RPMI7951 (cell line): ENCODE results near the gene SLC16A10. TPM values are rescaled to one million over a fixed set of nuclear protein-coding genes. Genes with fewer than 3 reads are reported as not detected.
"Not testable (repeated sequence)": the region's sequence is repeated elsewhere in the genome, so short reads cannot be mapped to it uniquely, and the experiment has no call there.

Source experiments
- DNase-seq: peaks from one replicate; pipeline ENCODE4 v3.0.0-alpha.2; 2012; ENCODE audit warnings: low read depth
- total RNA-seq: library from RNA; depleted of rRNA; stranded (reverse); fragments of >200 nt; shearing (Covaris generic); gene quantifications from 2 replicates; pipeline ENCODE4 v1.2.3, GENCODE V29; 2014

Gene SLC16A10
- total RNA-seq, 1 experiment from 2014 or later: not detected

GRCh38 chr6:111185954-111186353 is 98.7 kb downstream of the SLC16A10 start:
- no peak for DNase-seq

DNA sequence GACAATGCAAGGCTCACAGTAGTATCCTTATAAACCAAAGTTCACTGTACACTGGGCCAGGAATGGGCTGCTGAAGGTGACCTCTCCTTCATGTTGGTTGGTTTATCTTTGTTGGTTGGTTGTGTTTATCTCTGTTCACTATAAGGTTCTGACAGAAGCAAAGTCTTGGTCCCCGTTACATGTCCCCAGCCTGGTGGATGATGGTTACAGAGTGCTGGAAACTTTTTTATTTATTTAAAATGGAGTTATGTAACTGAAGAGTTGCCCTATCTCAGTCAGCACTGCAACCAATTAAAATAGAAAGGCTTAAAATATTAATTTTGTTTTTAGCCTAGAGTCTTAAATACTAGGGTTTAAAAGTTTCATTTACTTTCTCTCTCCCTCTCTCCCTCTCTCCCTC is 100.6 kb downstream of the SLC16A10 start:
- no peak for DNase-seq

GRCh38 chr6:111189666-111190210 is 102.4 kb downstream of the SLC16A10 start:
- DNase-seq: not testable (repeated sequence)

DNA sequence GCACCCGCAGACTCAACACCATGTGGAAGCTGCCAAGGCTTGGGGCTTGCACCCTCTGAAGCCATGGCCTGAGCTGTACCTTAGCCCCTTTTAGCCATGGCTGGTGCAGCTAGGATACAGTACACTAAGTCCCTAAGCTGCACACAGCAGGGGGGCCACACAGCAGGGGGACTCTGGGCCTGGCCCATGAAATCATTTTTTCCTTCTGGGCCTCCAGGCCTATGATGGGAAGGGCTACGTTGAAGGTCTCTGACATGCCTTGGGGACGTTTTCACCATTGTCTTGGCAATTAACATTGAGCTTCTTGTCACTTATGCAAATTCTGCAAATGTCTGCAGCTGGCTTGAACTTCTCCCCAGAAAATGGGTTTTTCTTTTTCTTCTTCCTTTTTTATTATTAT is 103.3 kb downstream of the SLC16A10 start:
- DNase-seq: no peak

DNA sequence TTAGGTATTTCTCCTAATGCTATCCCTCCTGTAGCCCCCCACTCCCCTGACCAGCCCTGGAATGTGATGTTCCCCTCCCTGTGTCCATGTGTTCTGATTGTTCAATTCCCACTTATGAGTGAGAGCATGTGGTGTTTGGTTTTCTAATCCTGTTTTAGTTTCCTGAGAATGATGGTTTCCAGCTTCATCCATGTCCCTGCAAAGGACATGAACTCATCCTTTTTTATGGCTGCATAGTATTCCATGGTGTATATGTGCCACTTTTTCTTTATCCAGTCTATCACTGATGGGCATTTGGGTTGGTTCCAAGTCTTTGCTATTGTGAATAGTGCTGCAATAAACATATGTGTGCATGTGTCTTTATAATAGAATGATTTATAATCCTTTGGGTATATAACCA is 103.8 kb downstream of the SLC16A10 start:
- not testable (repeated sequence) for DNase-seq

DNA sequence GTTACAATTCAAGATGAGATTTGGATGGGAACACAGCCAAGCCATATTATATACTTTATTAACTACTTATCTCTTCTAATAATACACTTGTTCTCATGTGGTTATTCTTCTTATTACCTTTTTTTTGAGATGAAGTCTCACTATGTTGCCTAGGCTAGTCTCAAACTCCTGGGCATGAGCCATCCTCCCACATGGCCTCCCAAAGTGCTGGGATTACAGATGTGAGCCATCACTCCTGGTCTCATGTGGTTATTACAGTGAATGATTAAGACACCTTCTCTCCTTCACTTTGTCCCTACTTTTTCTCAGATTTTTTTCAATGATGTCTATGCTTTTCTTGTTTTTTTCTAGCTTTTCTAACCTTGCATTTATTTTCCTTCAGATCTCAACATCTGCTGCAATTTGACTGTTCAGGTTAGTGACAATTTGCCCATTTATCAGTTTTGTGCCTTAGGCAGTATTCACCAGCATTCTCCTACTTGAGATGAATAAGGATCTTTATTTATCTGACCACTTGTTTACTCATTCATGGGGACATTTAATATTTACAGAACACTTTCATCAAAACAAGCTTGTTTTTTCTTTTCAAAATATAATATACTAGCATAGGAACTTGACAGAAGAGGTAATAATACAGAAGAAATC is 105.7 kb downstream of the SLC16A10 start:
- no peak for DNase-seq

DNA sequence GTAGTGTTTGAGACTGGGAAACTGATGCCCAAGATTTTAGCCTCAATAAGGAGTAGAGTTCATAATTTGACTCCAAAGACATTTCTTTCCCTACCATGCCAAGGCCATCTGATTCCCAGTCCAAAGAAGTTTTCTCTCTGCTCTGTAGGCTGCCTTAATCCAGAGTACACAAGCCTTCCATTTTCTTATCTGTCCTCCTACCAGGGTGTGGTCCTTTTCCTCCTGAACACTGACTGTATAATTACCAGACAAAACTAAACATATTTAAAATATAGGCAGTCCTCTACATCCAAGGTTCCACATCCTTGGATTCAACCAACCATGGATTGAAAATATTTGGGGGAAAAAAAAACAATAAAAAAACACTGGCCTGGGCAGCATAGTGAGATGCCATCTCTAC is 108.4 kb downstream of the SLC16A10 start:
- no peak for DNase-seq

- no peak for DNase-seq
Measured at GRCh38 chr6:111198841-111199240, 111.5 kb downstream of the SLC16A10 start.

- DNase-seq: no peak
Measured at GRCh38 chr6:111199935-111200334, 112.6 kb downstream of the SLC16A10 start.

- no peak for DNase-seq
Measured at GRCh38 chr6:111200350-111201243, 113.3 kb downstream of the SLC16A10 start.

DNA sequence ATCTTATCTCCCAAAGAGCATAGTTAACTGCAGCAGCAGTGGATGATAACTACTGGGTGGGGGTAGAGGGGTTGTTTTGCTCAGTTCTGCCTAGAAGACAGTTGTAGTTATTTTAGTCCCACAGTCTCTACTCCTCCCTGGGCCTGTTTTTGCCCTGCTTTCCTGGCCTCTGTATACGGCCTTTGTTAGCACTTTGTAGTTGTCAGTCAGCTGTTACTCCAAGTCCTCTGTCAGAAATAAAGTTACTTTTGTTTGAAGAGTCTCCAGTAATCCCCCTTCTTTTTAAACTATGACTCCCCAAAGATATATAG is 113.9 kb downstream of the SLC16A10 start:
- no peak for DNase-seq

- DNase-seq: no peak
Measured at GRCh38 chr6:111201764-111202163, 114.5 kb downstream of the SLC16A10 start.

GRCh38 chr6:111203539-111203938 is 116.2 kb downstream of the SLC16A10 start:
- DNase-seq: not testable (repeated sequence)

GRCh38 chr6:111204305-111204704 is 117.0 kb downstream of the SLC16A10 start:
- DNase-seq: no peak

DNA sequence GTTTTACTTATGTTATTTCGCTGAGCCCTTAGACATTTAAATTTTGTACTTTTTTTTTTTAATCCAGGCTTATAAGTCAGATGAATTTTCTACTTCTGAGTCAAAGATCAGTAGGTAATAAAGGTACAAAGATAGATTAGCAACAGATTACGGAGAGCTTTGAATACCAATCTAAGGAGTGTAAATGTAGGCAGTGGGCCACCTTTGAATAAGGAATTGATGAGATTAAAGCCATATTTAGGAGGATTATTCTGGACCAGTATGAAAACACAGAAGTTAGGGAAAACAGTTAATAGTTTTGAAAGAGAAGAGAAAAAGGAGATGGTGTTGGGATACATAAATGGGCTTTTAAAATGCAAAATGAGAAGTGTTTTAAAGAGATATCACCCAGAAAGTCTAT is 117.6 kb downstream of the SLC16A10 start:
- no peak for DNase-seq

DNA sequence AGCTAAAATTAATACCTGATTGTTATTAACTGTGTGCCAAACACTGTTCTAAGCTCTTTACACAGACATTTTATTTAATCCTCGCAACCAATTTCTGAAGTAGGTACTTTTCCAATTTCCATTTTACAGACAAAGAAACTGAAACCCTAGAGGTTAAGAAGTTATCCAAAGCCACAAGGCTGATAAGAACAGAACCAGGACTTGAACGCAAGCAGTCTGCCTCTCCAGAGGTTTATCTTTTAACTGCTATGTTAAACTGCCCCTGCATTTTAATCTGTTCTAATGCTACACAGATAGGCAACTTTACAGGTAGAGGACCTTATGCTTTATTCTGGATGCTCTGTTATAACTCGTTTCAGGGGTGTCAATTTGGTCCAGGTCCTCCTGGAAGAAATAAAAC is 118.2 kb downstream of the SLC16A10 start:
- no peak for DNase-seq

DNA sequence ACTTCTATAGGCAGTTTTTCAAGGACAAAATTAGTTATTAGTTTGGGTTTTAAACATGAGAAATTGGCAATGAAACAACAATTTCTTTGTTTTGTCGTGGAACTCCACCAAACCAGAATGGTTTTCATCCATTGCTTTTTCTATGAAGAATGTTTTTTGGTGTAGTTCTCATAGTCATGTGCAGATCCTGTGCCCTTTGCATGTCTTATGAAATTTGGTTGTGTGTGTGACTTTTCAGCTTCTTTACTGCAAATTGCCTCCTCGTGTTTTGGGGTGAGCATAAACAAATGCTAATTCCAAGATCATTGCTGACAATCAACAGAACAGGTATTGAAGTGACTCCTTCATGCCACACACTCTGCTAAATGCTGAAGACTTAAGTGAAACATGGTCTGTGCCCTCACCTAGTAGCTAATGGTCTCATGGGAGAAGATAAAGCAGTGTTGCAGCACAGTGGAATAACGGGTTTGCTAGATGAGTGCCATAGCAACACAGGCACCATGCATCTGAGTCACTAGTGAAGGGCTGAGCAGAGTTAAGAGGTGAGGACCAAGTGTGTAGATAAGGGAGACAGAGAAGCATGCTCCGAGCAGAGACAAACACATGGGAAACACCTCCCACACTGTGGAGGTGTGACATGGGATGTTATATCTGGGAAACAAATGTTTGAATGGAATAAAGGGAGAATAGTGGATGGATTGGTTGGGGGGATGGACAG is 120.0 kb downstream of the SLC16A10 start:
- DNase-seq: no peak

GRCh38 chr6:111208933-111209332 is 121.6 kb downstream of the SLC16A10 start:
- no peak for DNase-seq

DNA sequence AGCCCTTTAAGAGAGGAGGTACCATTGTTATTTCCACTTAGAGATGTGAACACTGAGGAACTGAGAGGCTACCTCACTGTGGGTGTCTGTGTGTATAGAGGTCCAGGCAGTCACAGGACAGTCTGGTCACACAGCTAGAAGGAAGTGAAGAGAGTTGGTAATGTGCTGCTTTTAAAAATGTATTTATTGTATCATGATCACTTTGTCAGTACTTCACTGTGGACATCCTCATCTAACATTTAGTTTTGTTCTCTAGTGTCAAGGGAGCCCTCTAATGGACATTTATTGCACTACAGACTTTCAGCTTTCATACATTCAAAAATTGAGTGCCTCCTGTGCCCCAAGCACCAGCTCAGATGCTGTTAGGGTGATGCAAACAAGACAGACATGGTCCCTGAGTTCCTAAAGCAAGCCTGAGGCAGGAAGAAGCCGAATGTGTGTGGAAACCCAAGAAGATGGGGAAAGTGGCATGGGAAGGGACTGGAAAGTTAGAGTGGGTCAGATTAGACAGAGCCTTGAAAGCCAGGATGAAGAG is 123.0 kb downstream of the SLC16A10 start:
- DNase-seq: peak; percentile 55

DNA sequence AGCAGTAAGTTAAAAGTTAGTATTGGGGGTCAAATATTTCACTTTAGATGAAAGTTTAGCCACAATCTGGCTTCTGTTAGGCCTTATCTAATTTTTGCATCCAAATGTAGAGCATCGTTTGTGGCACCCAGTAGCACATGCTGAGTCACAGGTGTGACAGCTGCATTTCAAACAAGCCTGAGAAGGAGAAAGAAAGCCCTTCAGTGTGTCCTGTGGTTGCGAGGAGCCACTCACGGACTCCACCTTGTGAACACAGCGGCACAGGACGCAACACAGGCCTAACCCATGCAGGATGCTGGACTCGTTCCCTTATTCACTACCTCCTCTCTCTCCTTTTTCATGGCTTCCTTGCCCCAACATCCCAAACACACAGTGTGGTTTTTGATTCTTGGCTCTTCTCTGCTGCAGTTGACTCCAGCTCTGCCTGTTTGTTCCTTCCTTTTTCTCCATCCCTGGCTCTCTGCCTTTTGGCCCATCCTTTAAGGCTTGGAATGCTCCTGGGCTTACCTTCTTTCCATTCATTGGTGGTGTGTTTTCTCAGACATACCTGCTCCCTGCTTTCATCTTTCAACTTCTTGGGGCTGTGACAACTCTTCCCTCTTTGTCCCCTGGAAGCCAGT is 124.2 kb downstream of the SLC16A10 start:
- DNase-seq: no peak

GRCh38 chr6:111212625-111213024 is 125.3 kb downstream of the SLC16A10 start:
- no peak for DNase-seq

DNA sequence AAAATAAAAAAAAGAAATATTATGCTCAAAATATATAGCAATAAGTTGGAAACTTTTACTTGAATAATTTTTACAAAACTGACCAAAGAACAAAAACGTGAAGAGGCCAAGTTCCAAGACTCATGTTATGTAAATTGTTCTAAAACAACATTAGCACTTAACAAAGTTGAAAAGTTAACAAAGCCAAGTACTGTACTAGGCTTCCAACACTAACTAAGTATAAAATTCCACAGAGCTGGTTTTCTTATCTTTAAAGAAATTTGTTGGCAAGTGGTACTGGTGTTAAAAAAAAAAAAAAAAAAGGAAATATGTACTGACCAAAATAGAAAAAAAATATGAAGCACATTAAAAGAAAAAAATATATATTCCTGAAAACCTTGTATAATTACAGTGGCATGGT is 127.8 kb downstream of the SLC16A10 start:
- DNase-seq: no peak
